IPS-20b (cell line): Measurements from ENCODE around the gene SRRM4.
"Not testable (repeated sequence)": the region's sequence is repeated elsewhere in the genome, so short reads cannot be mapped to it uniquely, and the experiment has no call there.

Source experiments
- H3K27ac ChIP-seq: one replicate; pipeline ENCODE4 v1.5.1; 2013; ENCODE audit warnings: low read length
- H3K27me3 ChIP-seq: 2 replicates; pipeline ENCODE4 v1.6.1; 2013; ENCODE audit warnings: mild to moderate bottlenecking, low read length, inconsistent platforms; ENCODE audit not compliant: insufficient read depth
- H3K36me3 ChIP-seq: 2 replicates; pipeline ENCODE4 v1.6.1; 2013; ENCODE audit warnings: low read depth, mild to moderate bottlenecking, inconsistent platforms, low read length, moderate library complexity; ENCODE audit not compliant: insufficient read depth
- H3K4me1 ChIP-seq: 2 replicates; pipeline ENCODE4 v1.6.1; 2013; ENCODE audit warnings: mild to moderate bottlenecking, control low read depth, inconsistent platforms, low read length, moderate library complexity; ENCODE audit not compliant: insufficient read depth
- H3K4me3 ChIP-seq: 2 replicates; pipeline ENCODE4 v1.5.1; 2013; ENCODE audit warnings: mild to moderate bottlenecking, low read length, inconsistent platforms
- H3K9ac ChIP-seq: 2 replicates; pipeline ENCODE4 v1.6.1; 2013; ENCODE audit warnings: low read depth, mild to moderate bottlenecking, inconsistent platforms, low read length, moderate library complexity
- H3K9me3 ChIP-seq: 2 replicates; pipeline ENCODE4 v1.6.1; 2013; ENCODE audit warnings: mild to moderate bottlenecking, low read depth, low read length, inconsistent platforms; ENCODE audit not compliant: insufficient read depth

The SRRM4 gene

GRCh38 chr12:119100933-119101332, 119.6 kb downstream of the SRRM4 start:
- H3K4me3 ChIP-seq: no peak overlapping the region
- H3K4me1 ChIP-seq: peaks cover 4% of the 10 kb centered on the region; the same call in 1 of the 2 replicates
- no peaks in the 10 kb centered on the region for H3K27me3 ChIP-seq
- H3K9ac ChIP-seq: no peak overlapping the region
- no peaks in the 10 kb centered on the region; the same call in 1 of the 2 replicates for H3K9me3 ChIP-seq
- H3K27ac ChIP-seq: no peak overlapping the region
- no peaks in the 10 kb centered on the region for H3K36me3 ChIP-seq

- H3K27ac ChIP-seq: no peak overlapping the region
- H3K9ac ChIP-seq: no peak overlapping the region
- H3K9me3 ChIP-seq: no peaks in the 10 kb centered on the region; the same call in 1 of the 2 replicates
- H3K4me1 ChIP-seq: no peaks in the 10 kb centered on the region
- no peak overlapping the region for H3K4me3 ChIP-seq
- no peaks in the 10 kb centered on the region for H3K36me3 ChIP-seq
- H3K27me3 ChIP-seq: no peaks in the 10 kb centered on the region
These were observed 120.9 kb downstream of the SRRM4 start for GRCh38 chr12:119102274-119102673.

- no peaks in the 10 kb centered on the region for H3K36me3 ChIP-seq
These were observed 121.4 kb downstream of the SRRM4 start for GRCh38 chr12:119102714-119103113.

GRCh38 chr12:119104969-119105368, 123.6 kb downstream of the SRRM4 start:
- H3K9me3 ChIP-seq, H3K4me3 ChIP-seq, H3K36me3 ChIP-seq, H3K27ac ChIP-seq, H3K9ac ChIP-seq, H3K27me3 ChIP-seq, H3K4me1 ChIP-seq: not testable (repeated sequence)

More at GRCh38 chr12:119102714-119103113, 121.4 kb downstream of the SRRM4 start:
- Histone ChIP-seq H3K9me3 (no peaks in the 10 kb centered on the region; the same call in 1 of the 2 replicates), H3K27ac (no peak overlapping the region), H3K4me3 (no peak overlapping the region), H3K9ac (no peak overlapping the region), H3K4me1 (no peaks in the 10 kb centered on the region), H3K27me3 (no peaks in the 10 kb centered on the region)

GRCh38 chr12:119113496-119113986, 132.2 kb downstream of the SRRM4 start:
- Histone ChIP-seq H3K9me3 (peaks cover 10% of the 10 kb centered on the region; the same call in 1 of the 2 replicates), H3K27ac (no peak overlapping the region), H3K4me1 (no peaks in the 10 kb centered on the region), H3K27me3 (no peaks in the 10 kb centered on the region), H3K36me3 (no peaks in the 10 kb centered on the region), H3K4me3 (no peak overlapping the region), H3K9ac (no peak overlapping the region)

- Histone ChIP-seq H3K4me1 (no peaks in the 10 kb centered on the region), H3K9ac (no peak overlapping the region), H3K27ac (no peak overlapping the region), H3K9me3 (peaks cover 10% of the 10 kb centered on the region; the same call in 1 of the 2 replicates), H3K27me3 (no peaks in the 10 kb centered on the region), H3K4me3 (no peak overlapping the region), H3K36me3 (no peaks in the 10 kb centered on the region)
These were observed 133.0 kb downstream of the SRRM4 start for GRCh38 chr12:119114294-119114693.

- Histone ChIP-seq H3K9me3 (peaks cover 8% of the 10 kb centered on the region; the same call in 1 of the 2 replicates), H3K36me3 (no peaks in the 10 kb centered on the region), H3K9ac (no peak overlapping the region), H3K27me3 (no peaks in the 10 kb centered on the region), H3K4me3 (no peak overlapping the region), H3K27ac (no peak overlapping the region), H3K4me1 (no peaks in the 10 kb centered on the region)
These were observed 134.1 kb downstream of the SRRM4 start for GRCh38 chr12:119115296-119115905.

GRCh38 chr12:119117936-119118335, 136.6 kb downstream of the SRRM4 start:
- Histone ChIP-seq H3K4me1 (no peaks in the 10 kb centered on the region), H3K9me3 (no peaks in the 10 kb centered on the region), H3K27ac (no peak overlapping the region), H3K27me3 (no peaks in the 10 kb centered on the region), H3K36me3 (no peaks in the 10 kb centered on the region), H3K9ac (no peak overlapping the region), H3K4me3 (no peak overlapping the region)

- Histone ChIP-seq H3K36me3 (no peaks in the 10 kb centered on the region), H3K27ac (no peak overlapping the region), H3K4me3 (no peak overlapping the region)
These were observed 137.3 kb downstream of the SRRM4 start for GRCh38 chr12:119118625-119119024.

GRCh38 chr12:119122047-119122446, 140.7 kb downstream of the SRRM4 start:
- H3K9ac ChIP-seq: no peak overlapping the region
- no peak overlapping the region for H3K4me3 ChIP-seq
- no peaks in the 10 kb centered on the region for H3K4me1 ChIP-seq
- no peaks in the 10 kb centered on the region for H3K9me3 ChIP-seq
- no peaks in the 10 kb centered on the region for H3K27me3 ChIP-seq
- no peaks in the 10 kb centered on the region for H3K36me3 ChIP-seq
- no peak overlapping the region for H3K27ac ChIP-seq

More at GRCh38 chr12:119118625-119119024, 137.3 kb downstream of the SRRM4 start:
- Histone ChIP-seq H3K9me3 (no peaks in the 10 kb centered on the region), H3K9ac (no peak overlapping the region), H3K4me1 (no peaks in the 10 kb centered on the region), H3K27me3 (no peaks in the 10 kb centered on the region)

GRCh38 chr12:119122751-119123150, 141.4 kb downstream of the SRRM4 start:
- Histone ChIP-seq H3K36me3 (no peaks in the 10 kb centered on the region), H3K27me3 (no peaks in the 10 kb centered on the region), H3K27ac (no peak overlapping the region), H3K9me3 (no peaks in the 10 kb centered on the region), H3K4me1 (no peaks in the 10 kb centered on the region), H3K4me3 (no peak overlapping the region), H3K9ac (no peak overlapping the region)

GRCh38 chr12:119128527-119128926, 147.2 kb downstream of the SRRM4 start:
- Histone ChIP-seq H3K27ac (no peak overlapping the region), H3K9me3 (no peaks in the 10 kb centered on the region), H3K4me3 (no peak overlapping the region), H3K4me1 (no peaks in the 10 kb centered on the region), H3K36me3 (no peaks in the 10 kb centered on the region), H3K27me3 (no peaks in the 10 kb centered on the region), H3K9ac (no peak overlapping the region)
